ENCODE results near the gene SCLY.

DNA sequence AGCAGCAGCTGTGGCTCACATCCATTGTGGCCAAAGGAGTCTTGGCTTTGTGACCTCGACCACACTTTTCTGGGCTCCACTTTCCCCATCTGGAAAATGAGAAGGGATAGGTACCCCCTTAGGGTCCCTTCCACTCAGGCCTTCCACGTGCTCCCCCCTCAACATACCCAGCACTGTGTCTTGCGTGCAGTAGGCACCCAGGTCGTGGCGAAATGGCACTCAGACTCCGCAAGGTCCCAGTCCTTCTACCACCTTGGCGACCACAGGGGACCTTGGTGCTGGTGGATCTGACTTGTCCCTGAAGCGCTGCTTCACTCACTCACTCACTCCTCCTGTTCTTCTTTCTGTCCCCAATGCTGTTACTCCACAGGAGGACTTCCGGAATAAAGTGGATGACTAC is 19.9 kb upstream of the SCLY start:
- TF ChIP-seq MXD4 (CRISPR knock-in tag; IDR thresholded peaks at IDR 0.05), result no peak
- TF ChIP-seq, protein P1, sequence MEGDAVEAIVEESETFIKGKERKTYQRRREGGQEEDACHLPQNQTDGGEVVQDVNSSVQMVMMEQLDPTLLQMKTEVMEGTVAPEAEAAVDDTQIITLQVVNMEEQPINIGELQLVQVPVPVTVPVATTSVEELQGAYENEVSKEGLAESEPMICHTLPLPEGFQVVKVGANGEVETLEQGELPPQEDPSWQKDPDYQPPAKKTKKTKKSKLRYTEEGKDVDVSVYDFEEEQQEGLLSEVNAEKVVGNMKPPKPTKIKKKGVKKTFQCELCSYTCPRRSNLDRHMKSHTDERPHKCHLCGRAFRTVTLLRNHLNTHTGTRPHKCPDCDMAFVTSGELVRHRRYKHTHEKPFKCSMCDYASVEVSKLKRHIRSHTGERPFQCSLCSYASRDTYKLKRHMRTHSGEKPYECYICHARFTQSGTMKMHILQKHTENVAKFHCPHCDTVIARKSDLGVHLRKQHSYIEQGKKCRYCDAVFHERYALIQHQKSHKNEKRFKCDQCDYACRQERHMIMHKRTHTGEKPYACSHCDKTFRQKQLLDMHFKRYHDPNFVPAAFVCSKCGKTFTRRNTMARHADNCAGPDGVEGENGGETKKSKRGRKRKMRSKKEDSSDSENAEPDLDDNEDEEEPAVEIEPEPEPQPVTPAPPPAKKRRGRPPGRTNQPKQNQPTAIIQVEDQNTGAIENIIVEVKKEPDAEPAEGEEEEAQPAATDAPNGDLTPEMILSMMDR (CRISPR knock-in tag; IDR thresholded peaks at IDR 0.05), result no peak
- no peak for TF ChIP-seq ZNF124 (CRISPR knock-in tag; IDR thresholded peaks at IDR 0.05)
- no peak for TF ChIP-seq AGO2 (optimal IDR thresholded peaks at IDR 0.05; ENCODE audit: low read depth, low read length)
- TF ChIP-seq, protein P2, sequence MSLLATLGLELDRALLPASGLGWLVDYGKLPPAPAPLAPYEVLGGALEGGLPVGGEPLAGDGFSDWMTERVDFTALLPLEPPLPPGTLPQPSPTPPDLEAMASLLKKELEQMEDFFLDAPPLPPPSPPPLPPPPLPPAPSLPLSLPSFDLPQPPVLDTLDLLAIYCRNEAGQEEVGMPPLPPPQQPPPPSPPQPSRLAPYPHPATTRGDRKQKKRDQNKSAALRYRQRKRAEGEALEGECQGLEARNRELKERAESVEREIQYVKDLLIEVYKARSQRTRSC (CRISPR knock-in tag; IDR thresholded peaks at IDR 0.05; ENCODE audit: low read depth), result no peak
- TF ChIP-seq, protein P3, sequence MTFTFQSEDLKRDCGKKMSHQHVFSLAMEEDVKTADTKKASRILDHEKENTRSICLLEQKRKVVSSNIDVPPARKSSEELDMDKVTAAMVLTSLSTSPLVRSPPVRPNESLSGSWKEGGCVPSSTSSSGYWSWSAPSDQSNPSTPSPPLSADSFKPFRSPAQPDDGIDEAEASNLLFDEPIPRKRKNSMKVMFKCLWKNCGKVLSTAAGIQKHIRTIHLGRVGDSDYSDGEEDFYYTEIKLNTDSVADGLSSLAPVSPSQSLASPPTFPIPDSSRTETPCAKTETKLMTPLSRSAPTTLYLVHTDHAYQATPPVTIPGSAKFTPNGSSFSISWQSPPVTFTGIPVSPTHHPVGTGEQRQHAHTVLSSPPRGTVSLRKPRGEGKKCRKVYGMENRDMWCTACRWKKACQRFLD (CRISPR knock-in tag; IDR thresholded peaks at IDR 0.05; ENCODE audit: borderline replicate concordance), result no peak
- TF ChIP-seq CBX2 (IDR thresholded peaks at IDR 0.05; ENCODE audit: low read depth, low read length), result no peak
- TF ChIP-seq CBX2 (CRISPR knock-in tag; IDR thresholded peaks at IDR 0.05; ENCODE audit: low read depth), result no peak
- no peak for TF ChIP-seq EHMT2 (IDR thresholded peaks at IDR 0.05; ENCODE audit: borderline replicate concordance, low read depth, low read length)
- no peak for TF ChIP-seq POLR2AphosphoS5 (IDR thresholded peaks at IDR 0.05; ENCODE audit: low read depth, low read length)
- TF ChIP-seq, protein P4, sequence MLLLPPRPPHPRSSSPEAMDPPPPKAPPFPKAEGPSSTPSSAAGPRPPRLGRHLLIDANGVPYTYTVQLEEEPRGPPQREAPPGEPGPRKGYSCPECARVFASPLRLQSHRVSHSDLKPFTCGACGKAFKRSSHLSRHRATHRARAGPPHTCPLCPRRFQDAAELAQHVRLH (CRISPR knock-in tag; IDR thresholded peaks at IDR 0.05; ENCODE audit: borderline replicate concordance, low read depth), result no peak
- TF ChIP-seq ARNT (IDR thresholded peaks at IDR 0.05), result no peak
